ENCODE results near the gene DACT3.

DACT3 gene

DNA sequence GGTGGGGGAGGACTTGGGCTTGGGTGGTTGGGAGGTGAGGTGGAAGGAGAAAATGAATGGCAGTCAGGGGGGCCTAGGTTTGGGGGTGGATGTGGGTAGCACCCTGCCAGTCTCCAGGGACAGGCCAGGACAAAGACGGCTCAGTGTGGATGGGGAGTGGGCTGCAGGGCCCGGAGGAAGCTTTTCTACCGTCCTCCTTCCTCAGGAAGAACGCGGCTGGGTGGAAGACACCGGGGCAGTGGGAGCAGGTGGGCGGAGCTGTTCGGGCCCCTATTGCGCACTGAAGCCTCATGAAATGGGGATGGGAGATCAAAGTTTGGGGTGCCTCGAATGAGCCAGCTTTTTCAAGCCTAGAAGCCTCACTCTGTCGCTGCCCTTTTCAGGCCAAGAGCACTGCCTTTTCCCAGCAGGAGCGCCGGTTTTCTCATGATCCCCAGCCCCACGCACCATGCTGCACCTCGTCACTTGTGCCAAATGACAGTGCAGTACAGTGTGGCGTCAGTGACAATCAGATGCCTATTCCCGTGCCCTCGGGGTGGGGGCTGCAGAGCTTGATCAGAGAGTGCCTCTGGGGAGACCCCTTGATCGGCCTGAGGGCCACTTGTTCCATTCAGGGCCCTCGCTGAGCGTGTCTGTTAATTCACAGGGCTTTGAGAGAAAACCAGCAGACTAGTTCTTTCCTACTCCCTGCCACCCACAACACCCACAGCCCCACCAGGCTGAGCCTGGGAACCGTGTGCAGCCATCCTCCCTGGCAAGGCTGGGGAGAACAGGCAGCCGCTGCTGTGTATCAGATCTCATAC is 58.4 kb downstream of the DACT3 start:
- Histone ChIP-seq H3K4me3 (ENCODE audit: insufficient read length, low read depth) (peak overlapping the region; percentile 85), H3K9me3 (ENCODE audit: insufficient read depth, low read length) (no peaks in the 10 kb centered on the region; the same call in 1 of the 2 replicates), H3K36me3 (ENCODE audit: insufficient read depth, insufficient read length, low read length) (peaks cover 47% of the 10 kb centered on the region), H3K9ac (ENCODE audit: insufficient read length, low read depth) (peak overlapping the region; percentile 96), H3K4me1 (ENCODE audit: insufficient read depth, insufficient read length) (peaks cover 7% of the 10 kb centered on the region), H3K27me3 (ENCODE audit: insufficient read depth, insufficient read length) (no peaks in the 10 kb centered on the region)
- no peak for DNase-seq (ENCODE audit: low read depth, low spot score)
- no peak for TF ChIP-seq SUZ12 (IDR thresholded peaks at IDR 0.05; ENCODE audit: extremely low read depth, insufficient read depth, insufficient read length)
- no peak for TF ChIP-seq ZNF274 (IDR thresholded peaks at IDR 0.05; ENCODE audit: low read depth, low read length)
- TF ChIP-seq YY1 (IDR thresholded peaks at IDR 0.05; ENCODE audit: insufficient read depth, insufficient read length): no peak

DNA sequence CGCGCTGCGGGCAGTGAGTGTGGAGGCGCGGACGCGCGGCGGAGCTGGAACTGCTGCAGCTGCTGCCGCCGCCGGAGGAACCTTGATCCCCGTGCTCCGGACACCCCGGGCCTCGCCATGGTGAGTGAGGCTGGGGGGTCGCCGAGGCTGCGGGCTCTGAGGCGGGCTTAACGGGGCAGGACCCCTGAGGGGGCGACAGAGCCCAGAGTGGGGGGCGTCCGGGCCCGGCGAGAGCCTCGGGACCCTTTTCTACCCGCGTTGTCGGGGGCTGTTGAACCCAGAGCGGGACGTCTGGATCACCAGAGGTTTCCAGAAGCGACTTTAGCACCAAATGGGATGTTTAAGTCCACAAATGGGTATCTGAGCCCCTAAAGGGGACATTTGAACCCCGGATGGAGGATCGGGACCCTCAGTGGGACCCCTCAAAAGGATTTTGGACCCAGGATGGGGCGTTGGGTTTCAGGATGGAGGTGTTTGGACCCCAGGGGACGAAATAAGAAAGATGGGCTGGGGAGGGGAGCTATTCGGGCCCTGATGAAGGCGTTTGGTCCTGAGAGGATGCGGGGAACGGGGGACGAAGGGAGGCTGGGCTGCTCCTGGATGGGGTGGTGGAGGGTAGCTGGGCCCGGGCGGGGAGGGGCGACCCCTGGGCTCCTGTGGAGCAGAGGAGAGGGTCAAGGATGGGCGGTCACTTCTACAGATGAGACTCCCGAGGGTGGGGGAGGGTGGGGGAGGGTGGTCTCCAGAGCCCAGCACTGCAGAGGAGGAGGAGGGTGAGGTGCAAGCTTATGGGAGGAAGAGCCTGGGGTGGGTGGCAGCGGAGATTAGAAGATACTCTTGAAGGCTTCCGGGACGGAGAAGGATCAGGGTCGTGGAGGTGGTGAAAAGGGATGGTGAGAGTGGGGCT is 59.4 kb downstream of the DACT3 start, which contains the start of gene CALM3:
CALM3 (plus strand) TSS at position 13 of the 907 bp plus-strand sequence; CDS start at position 118, 105 bp downstream.
- Histone ChIP-seq H3K4me1 (ENCODE audit: insufficient read depth, insufficient read length) (peaks cover 4% of the 10 kb centered on the region), H3K9ac (ENCODE audit: insufficient read length, low read depth) (peak within 1 kb of the TSS; percentile 96), H3K27me3 (ENCODE audit: insufficient read depth, insufficient read length) (no peaks in the 10 kb centered on the region), H3K4me3 (ENCODE audit: insufficient read length, low read depth) (peak within 1 kb of the TSS; percentile 85), H3K9me3 (ENCODE audit: insufficient read depth, low read length) (no peaks in the 10 kb centered on the region; the same call in 1 of the 2 replicates), H3K36me3 (ENCODE audit: insufficient read depth, insufficient read length, low read length) (peaks cover 37% of the 10 kb centered on the region)
- TF ChIP-seq YY1 (IDR thresholded peaks at IDR 0.05; ENCODE audit: insufficient read depth, insufficient read length) (no peak), SUZ12 (IDR thresholded peaks at IDR 0.05; ENCODE audit: extremely low read depth, insufficient read depth, insufficient read length) (no peak), ZNF274 (IDR thresholded peaks at IDR 0.05; ENCODE audit: low read depth, low read length) (no peak)
- DNase-seq (ENCODE audit: low read depth, low spot score): no peak

DNA sequence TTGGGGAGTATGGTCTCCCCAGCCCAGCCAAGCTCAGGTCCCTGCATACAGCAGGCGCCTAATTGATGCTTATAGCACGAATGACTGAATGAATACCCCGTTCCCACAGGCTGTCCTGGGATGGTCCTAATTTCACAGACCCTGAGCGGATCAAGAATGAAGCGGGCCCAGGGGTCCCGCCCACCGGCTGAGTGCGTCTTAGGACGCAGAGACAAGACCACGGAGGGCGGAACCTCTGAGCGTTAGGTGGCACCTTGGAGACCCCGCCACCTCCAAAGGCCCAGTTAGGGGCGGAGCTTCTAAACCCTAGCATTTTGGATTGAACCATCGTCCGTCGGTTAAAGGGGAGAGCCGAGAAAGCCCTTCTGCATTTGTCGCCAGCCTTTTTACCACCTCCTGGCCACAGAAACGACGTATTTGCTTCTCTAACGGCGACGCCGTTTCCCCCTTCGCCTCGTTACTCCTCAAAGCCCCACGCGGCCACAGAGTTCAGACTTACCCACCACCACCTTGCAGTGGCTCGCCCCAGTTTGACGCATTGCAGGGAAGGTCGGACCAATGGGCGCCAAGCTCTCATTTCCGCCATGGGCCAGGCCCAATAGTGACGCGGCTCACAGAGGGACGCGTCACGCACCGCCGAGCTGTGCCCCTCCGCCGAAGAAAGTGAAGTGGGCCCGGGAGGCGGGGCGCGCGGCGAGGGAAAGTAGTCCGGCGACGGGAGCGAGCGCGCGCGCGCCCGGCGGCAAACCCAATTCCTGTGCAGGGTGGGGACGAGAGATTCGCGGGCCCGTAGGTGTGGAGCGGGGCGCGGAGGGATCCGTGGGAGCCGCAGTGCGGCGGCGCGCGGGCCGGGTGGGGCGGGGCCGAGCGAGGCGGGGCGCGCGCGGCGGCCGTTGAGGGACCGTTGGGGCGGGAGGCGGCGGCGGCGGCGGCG is 60.3 kb downstream of the DACT3 start:
- Histone ChIP-seq H3K36me3 (ENCODE audit: insufficient read depth, insufficient read length, low read length) (peaks cover 28% of the 10 kb centered on the region), H3K9ac (ENCODE audit: insufficient read length, low read depth) (peak overlapping the region; percentile 96), H3K4me1 (ENCODE audit: insufficient read depth, insufficient read length) (peaks cover 4% of the 10 kb centered on the region), H3K4me3 (ENCODE audit: insufficient read length, low read depth) (peak overlapping the region; percentile 85), H3K27me3 (ENCODE audit: insufficient read depth, insufficient read length) (no peaks in the 10 kb centered on the region), H3K9me3 (ENCODE audit: insufficient read depth, low read length) (no peaks in the 10 kb centered on the region; the same call in 1 of the 2 replicates)
- DNase-seq (ENCODE audit: low read depth, low spot score): peak; percentile 90
- no peak for TF ChIP-seq ZNF274 (IDR thresholded peaks at IDR 0.05; ENCODE audit: low read depth, low read length)
- no peak for TF ChIP-seq SUZ12 (IDR thresholded peaks at IDR 0.05; ENCODE audit: extremely low read depth, insufficient read depth, insufficient read length)
- TF ChIP-seq YY1 (IDR thresholded peaks at IDR 0.05; ENCODE audit: insufficient read depth, insufficient read length): no peak

DNA sequence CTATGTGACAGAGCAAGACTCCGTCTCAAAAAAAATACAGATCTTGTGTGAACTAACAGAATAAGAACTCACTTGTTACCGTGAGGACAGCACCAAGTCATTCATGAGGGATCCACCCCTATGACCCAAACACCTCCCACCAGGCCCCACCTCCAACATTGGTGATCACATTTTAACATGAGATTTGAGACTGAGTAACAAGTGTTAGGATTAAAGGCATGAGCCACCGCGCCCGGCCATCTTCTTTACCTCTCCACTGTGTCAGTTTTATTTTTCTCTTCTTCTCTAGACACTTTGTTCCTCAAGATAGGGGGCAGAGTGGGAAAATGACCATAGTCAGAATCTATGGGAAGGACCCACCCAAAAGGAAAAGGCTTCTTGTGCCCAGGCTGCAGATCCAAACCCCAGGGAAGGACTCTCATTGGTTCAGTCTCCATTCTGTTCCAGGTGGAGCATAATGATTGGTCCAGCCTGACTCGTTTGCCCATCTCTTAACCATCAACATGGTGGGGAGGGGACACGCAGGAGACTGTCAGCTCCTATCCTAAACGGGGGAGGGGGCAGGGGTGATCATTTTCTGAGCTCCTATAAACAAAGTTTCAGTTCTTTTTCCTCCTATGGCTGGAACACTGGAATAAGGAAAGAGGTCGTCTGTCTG is 61.1 kb downstream of the DACT3 start:
- Histone ChIP-seq H3K9ac (ENCODE audit: insufficient read length, low read depth) (peak overlapping the region; percentile 92), H3K27me3 (ENCODE audit: insufficient read depth, insufficient read length) (no peaks in the 10 kb centered on the region), H3K4me3 (ENCODE audit: insufficient read length, low read depth) (peak overlapping the region; percentile 85), H3K36me3 (ENCODE audit: insufficient read depth, insufficient read length, low read length) (peaks cover 21% of the 10 kb centered on the region), H3K9me3 (ENCODE audit: insufficient read depth, low read length) (no peaks in the 10 kb centered on the region; the same call in 1 of the 2 replicates), H3K4me1 (ENCODE audit: insufficient read depth, insufficient read length) (peaks cover 4% of the 10 kb centered on the region)
- no peak for DNase-seq (ENCODE audit: low read depth, low spot score)
- no peak for TF ChIP-seq YY1 (IDR thresholded peaks at IDR 0.05; ENCODE audit: insufficient read depth, insufficient read length)
- no peak for TF ChIP-seq SUZ12 (IDR thresholded peaks at IDR 0.05; ENCODE audit: extremely low read depth, insufficient read depth, insufficient read length)
- no peak for TF ChIP-seq ZNF274 (IDR thresholded peaks at IDR 0.05; ENCODE audit: low read depth, low read length)

DNA sequence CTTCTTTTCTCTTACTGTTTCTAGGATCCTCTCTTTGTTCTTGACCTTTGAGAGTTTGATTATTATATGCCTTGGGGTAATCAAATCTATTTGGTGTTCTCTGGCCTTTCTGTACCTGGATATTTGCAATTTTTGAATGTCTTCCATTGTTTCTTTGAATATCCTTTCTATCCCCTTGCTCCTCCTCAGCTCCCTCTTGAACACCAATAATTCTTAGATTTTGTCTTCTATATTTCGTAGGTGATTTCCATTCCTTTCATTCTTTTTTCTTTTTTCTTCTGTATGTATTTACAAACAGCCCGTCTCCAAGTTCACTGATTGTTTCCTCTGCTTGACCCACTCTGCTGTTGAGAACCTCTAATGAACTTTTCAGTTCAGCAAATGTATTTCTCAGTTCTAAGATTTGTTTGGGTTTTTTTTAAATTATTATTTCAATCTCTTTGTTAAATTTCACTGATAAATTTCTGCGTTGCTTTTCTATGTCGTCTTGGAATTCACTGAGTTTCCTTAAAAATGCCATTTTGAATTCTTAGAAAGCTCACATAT is 62.5 kb downstream of the DACT3 start:
- DNase-seq (ENCODE audit: low read depth, low spot score): no peak
- Histone ChIP-seq H3K4me3 (ENCODE audit: insufficient read length, low read depth) (no peak overlapping the region), H3K9me3 (ENCODE audit: insufficient read depth, low read length) (no peaks in the 10 kb centered on the region; the same call in 1 of the 2 replicates), H3K36me3 (ENCODE audit: insufficient read depth, insufficient read length, low read length) (peaks cover 9% of the 10 kb centered on the region), H3K27me3 (ENCODE audit: insufficient read depth, insufficient read length) (no peaks in the 10 kb centered on the region), H3K9ac (ENCODE audit: insufficient read length, low read depth) (no peak overlapping the region), H3K4me1 (ENCODE audit: insufficient read depth, insufficient read length) (peaks cover 2% of the 10 kb centered on the region)
- TF ChIP-seq SUZ12 (IDR thresholded peaks at IDR 0.05; ENCODE audit: extremely low read depth, insufficient read depth, insufficient read length): no peak
- TF ChIP-seq ZNF274 (IDR thresholded peaks at IDR 0.05; ENCODE audit: low read depth, low read length): no peak
- TF ChIP-seq YY1 (IDR thresholded peaks at IDR 0.05; ENCODE audit: insufficient read depth, insufficient read length): no peak
